ENCODE data around the gene HAUS3. TPM values are rescaled to one million over a fixed set of nuclear protein-coding genes. Genes with fewer than 3 reads are reported as not detected.

The HAUS3 gene
- total and polyA plus RNA-seq, 2 of the 13 experiments (the other 11 are each of a cell fraction or from before 2014, with no cell fraction given): 3.9 to 12.6 TPM

GRCh38 chr4:2241410-2242353 is at the start of gene HAUS3, which contains the start of gene POLN (continued):
- TF ChIP-seq RERE (CRISPR knock-in tag; IDR thresholded peaks at IDR 0.05; ENCODE audit: low read depth) (no peak), ZBTB7A (CRISPR knock-in tag; IDR thresholded peaks at IDR 0.05) (no peak), DNMT1 (CRISPR knock-in tag; IDR thresholded peaks at IDR 0.05) (no peak), MAFG (CRISPR knock-in tag; IDR thresholded peaks at IDR 0.05) (no peak), ZNF775 (CRISPR knock-in tag; IDR thresholded peaks at IDR 0.05; ENCODE audit: borderline replicate concordance) (no peak), ZNF562 (CRISPR knock-in tag; IDR thresholded peaks at IDR 0.05; ENCODE audit: borderline replicate concordance) (no peak), PPARG (CRISPR knock-in tag; conservative IDR thresholded peaks at IDR 0.05) (no peak), ZNF501 (CRISPR knock-in tag; IDR thresholded peaks at IDR 0.05) (peak; percentile 93), NR3C1 (CRISPR knock-in tag; IDR thresholded peaks at IDR 0.05) (no peak), GABPB1 (CRISPR knock-in tag; IDR thresholded peaks at IDR 0.05) (peak; percentile 82), CBFB (CRISPR knock-in tag; IDR thresholded peaks at IDR 0.05) (peak; percentile 23; the same call in 1 of the 2 replicates), ZNF414 (CRISPR knock-in tag; IDR thresholded peaks at IDR 0.05) (no peak), KLF16 (CRISPR knock-in tag; IDR thresholded peaks at IDR 0.05) (peak; percentile 69 to 72; a peak in 1 of 4 replicates), MXD4 (CRISPR knock-in tag; IDR thresholded peaks at IDR 0.05) (no peak; the same call in 1 of the 2 replicates), HES4 (CRISPR knock-in tag; IDR thresholded peaks at IDR 0.05; ENCODE audit: borderline replicate concordance) (0 out of 2 replicates have a peak, but pooled peaks have one; percentile 40), ZNF652 (CRISPR knock-in tag; IDR thresholded peaks at IDR 0.05; ENCODE audit: borderline replicate concordance, low read depth) (no peak), ZNF12 (CRISPR knock-in tag; IDR thresholded peaks at IDR 0.05) (no peak), ZXDC (CRISPR knock-in tag; IDR thresholded peaks at IDR 0.05) (no peak), ELF1 (CRISPR knock-in tag; IDR thresholded peaks at IDR 0.05) (peak; percentile 50; the same call in 1 of the 2 replicates), ZNF441 (CRISPR knock-in tag; IDR thresholded peaks at IDR 0.05; ENCODE audit: borderline replicate concordance) (no peak), ZSCAN20 (CRISPR knock-in tag; IDR thresholded peaks at IDR 0.05; ENCODE audit: borderline replicate concordance) (no peak; the same call in 1 of the 2 replicates)

All from HepG2 (cell line).